ENCODE data around the gene MYO1E.

The MYO1E gene

DNA sequence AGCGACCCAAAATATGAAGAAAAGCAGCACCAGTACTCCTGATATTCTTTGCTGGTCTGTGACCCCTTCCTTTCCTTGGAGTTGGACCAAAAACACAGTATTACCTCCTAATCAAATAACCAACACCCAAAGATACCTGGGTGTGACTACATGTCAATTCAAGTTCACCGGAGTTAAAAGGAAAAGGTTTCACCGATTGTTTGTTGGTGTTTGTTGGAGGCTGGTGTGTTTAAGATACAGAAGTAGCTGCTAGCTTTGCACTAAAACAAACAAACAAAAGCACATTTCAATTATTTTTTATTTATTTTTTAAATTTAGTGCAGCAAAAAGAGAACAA, 81.5 kb downstream of the MYO1E start:
- TF ChIP-seq, protein P1, sequence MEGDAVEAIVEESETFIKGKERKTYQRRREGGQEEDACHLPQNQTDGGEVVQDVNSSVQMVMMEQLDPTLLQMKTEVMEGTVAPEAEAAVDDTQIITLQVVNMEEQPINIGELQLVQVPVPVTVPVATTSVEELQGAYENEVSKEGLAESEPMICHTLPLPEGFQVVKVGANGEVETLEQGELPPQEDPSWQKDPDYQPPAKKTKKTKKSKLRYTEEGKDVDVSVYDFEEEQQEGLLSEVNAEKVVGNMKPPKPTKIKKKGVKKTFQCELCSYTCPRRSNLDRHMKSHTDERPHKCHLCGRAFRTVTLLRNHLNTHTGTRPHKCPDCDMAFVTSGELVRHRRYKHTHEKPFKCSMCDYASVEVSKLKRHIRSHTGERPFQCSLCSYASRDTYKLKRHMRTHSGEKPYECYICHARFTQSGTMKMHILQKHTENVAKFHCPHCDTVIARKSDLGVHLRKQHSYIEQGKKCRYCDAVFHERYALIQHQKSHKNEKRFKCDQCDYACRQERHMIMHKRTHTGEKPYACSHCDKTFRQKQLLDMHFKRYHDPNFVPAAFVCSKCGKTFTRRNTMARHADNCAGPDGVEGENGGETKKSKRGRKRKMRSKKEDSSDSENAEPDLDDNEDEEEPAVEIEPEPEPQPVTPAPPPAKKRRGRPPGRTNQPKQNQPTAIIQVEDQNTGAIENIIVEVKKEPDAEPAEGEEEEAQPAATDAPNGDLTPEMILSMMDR (IDR thresholded peaks at IDR 0.05; ENCODE audit: low read depth, low read length, missing control alignments): no peak
- no peak for DNase-seq (ENCODE audit: extremely low read depth, low read depth)
- no peak overlapping the region for H3K4me3 ChIP-seq (replicated peaks; ENCODE audit: low read depth, low read length)

DNA sequence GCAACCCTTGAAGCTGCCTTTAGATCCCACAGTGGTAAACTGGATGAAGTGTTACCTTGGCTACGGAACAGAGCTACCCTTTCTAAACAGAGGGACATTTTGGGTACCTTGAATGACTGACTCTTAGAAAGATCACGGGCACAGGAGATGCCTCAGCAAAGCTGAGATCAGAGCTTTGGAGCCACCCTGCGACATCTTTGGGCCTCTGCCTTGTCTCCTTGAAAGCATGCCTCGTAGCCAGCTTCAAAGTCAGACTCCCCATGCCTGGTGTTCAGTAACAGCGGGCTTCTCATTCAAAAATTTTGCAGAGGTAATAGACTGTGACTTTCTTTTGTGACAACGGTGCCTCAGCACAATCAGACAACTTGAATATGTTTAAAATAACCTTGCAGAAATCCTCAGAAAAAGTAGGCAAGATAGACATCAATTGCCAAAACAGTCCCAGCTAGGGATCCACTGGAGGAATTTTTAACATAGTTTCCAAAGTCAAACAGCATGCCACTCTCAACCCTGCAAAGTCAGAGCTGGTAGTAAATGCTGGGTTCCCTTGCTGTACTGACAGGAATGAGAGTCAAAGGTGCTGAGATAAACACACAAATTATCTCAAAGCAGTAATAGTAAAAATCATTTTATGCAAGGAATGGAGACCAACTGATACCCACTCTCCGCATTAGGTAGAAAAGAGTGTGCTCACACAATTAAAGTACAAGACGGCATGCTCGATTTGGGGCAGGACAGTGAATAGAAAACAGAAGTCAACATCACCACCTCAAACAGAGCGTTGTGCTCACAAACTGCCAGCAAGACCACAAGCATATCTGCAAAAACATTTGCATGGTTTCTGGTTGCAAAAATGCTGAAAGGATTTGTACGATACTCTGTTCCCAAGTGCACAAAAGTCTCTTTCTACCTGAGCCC, 82.1 kb downstream of the MYO1E start:
- TF ChIP-seq, protein P1 (IDR thresholded peaks at IDR 0.05; ENCODE audit: low read depth, low read length, missing control alignments): no peak
- DNase-seq (ENCODE audit: extremely low read depth, low read depth): no peak
- no peak overlapping the region for H3K4me3 ChIP-seq (replicated peaks; ENCODE audit: low read depth, low read length)

DNA sequence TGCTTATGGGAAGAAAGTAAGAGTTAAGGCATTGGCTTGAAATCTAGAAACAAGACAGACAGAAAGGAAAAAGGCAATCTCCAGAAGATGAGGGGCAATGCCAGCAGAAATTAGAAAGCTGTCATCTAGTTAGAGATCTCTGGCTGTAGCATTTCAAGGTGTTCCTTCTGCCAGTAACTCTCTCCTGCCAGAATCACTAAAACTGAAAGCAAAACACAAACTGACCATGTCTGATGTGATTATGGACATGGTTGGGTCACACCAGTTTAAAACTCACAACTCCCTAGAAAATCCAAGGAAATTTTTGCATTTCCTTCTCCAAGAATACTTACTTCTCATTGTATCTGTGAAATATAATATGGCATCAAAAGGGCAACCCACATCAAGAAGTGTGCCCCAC, 83.1 kb downstream of the MYO1E start:
- no peak for DNase-seq (ENCODE audit: extremely low read depth, low read depth)
- TF ChIP-seq, protein P1 (IDR thresholded peaks at IDR 0.05; ENCODE audit: low read depth, low read length, missing control alignments): no peak
- H3K4me3 ChIP-seq (replicated peaks; ENCODE audit: low read depth, low read length): no peak overlapping the region

DNA sequence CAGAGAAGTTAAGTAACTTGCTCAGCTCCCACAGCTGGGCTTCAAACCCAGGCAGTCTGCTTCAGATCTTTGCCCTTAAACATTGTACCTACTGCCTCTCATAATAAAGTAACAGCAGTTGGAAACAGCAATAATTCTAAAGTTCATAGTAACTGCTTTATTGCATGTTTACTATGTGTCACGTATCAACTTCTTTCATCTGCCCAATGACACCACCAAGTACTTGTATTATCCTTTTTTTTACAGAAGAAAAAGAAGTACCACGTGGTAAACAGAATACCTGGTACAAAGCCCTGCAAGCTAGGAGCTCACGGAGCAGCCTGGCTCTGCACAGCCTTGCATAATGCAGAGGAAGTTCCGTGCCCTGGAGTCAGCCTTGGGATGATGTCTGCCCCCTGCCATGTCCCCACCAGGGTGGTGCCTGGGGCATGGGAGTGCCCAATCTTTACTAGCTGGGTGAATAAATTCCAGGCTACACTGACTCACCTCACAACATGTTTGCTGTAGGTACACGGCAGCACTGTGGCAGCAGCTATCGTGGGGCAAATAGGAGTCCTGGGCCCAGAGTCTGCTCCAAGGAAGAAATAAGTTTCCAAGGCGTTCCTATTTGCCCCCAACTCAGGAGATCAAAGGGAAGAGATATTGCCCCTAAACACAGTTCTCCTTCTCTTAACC, 88.8 kb downstream of the MYO1E start:
- H3K4me3 ChIP-seq (replicated peaks; ENCODE audit: low read depth, low read length): no peak overlapping the region
- TF ChIP-seq, protein P1 (IDR thresholded peaks at IDR 0.05; ENCODE audit: low read depth, low read length, missing control alignments): no peak
- DNase-seq (ENCODE audit: extremely low read depth, low read depth): no peak

DNA sequence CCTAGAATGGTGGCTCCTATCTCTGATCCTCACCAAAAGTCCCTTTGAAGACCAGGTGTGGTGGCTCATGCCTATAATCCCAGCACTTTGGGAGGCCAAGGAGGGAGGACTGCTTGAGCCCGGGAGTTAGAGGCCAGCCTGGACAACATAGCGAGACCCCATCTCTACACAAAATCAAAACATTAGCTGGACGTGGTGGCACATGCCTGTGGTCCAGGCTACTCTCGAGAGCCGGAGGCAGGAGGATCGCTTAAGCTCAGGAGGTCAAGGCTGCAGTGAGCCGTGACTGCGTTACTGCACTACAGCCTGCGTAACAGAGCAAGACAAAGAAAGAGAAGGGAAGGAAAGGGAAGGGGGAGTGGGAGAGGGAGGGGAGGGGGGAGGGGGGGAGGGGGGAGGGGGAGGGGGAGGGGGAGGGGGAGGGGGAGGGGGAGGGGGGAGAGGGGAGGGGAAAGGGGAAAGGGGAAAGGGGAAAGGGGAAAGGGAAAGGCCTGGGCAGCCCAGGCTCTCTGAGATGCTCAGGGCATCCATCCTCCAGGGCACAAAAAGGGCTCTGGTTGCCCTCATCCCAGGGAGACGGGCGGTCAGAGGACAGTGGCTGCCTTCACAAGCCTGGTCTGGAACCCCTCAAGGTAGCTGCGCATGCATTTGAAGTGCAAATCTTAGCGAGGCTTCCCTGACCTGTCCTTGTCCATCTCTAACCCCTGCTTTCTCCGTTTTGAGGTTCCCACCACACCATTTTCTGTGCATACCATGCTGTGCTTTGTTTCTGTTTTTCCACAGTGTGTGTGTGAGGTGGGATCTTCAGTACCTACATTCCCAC, 89.9 kb downstream of the MYO1E start:
- H3K4me3 ChIP-seq (replicated peaks; ENCODE audit: low read depth, low read length): no peak overlapping the region
- TF ChIP-seq, protein P1 (IDR thresholded peaks at IDR 0.05; ENCODE audit: low read depth, low read length, missing control alignments): no peak
- no peak for DNase-seq (ENCODE audit: extremely low read depth, low read depth)

DNA sequence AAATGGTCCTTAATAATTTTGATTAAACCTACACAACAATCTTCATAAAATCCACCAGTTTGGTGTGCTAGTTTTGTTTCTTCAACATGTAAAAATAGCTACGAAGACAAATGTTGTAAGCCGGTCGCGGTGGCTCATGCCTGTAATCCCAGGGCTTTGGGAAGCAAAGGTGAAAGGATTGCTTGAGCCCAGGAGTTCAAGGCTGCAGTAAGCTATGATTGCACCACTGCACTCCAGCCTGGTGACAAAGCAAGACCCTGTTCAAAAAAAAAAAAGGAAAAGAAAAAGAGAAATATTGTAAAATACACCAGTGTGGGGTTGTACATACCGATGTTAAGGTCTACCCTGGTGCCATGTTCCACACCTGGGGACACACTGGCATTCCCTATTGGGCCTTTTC, 91.0 kb downstream of the MYO1E start:
- TF ChIP-seq, protein P1 (IDR thresholded peaks at IDR 0.05; ENCODE audit: low read depth, low read length, missing control alignments): no peak
- H3K4me3 ChIP-seq (replicated peaks; ENCODE audit: low read depth, low read length): no peak overlapping the region
- DNase-seq (ENCODE audit: extremely low read depth, low read depth): no peak
